HEK293T (cell line): Measurements from ENCODE around the gene RNF32.

Experiments
- ELF4 ChIP-seq: fragments of 450-650 bp; IDR thresholded peaks from 2 replicates; pipeline ENCODE4 v1.6.1; 2017; ENCODE audit warnings: antibody characterized with exemption
- FOXK2 ChIP-seq: fragments of 450-650 bp; IDR thresholded peaks from 2 replicates; pipeline ENCODE4 v1.6.1; 2016; ENCODE audit warnings: mild to moderate bottlenecking
- FOXM1 ChIP-seq: fragments of 450-650 bp; IDR thresholded peaks from 2 replicates; pipeline ENCODE4 v1.6.1; 2017; ENCODE audit warnings: mild to moderate bottlenecking, borderline replicate concordance
- SP1 ChIP-seq: fragments of 450-650 bp; IDR thresholded peaks from 2 replicates; pipeline ENCODE4 v1.6.1; 2017
- SUZ12 ChIP-seq: fragments of 450-650 bp; IDR thresholded peaks from 2 replicates; pipeline ENCODE4 v1.6.1; 2016; ENCODE audit warnings: mild to moderate bottlenecking

DNA sequence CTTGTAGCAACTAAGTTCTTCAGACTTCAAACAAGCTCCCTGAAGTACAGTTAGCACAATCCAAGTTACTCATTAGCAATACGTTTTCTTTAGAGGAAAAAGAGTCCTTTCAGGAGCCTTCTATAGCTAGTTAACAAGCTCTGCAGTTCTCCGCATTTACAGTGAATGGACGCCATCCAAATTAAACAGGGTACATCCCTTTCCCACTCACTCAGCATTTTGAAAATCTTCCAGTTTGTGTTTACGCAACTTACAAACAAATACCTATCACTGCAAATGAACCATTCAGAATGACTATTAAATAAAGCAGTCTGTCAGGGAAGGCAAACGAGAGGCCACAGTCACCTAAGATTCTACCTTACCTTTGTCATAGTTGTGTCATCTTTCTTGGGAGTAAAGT is 84.5 kb downstream of the RNF32 start:
- TF ChIP-seq ELF4 = no peak
- TF ChIP-seq SUZ12 = no peak
- no peak for TF ChIP-seq SP1
- TF ChIP-seq FOXM1 = no peak
- no peak for TF ChIP-seq FOXK2
